Smooth muscle cell (in vitro differentiated cells): ENCODE data around the gene SPRY4. TPM values are rescaled to one million over a fixed set of nuclear protein-coding genes. Genes with fewer than 3 reads are reported as not detected.

Experiments
- DNase-seq: peaks from one replicate; lab custom pipeline; 2025; ENCODE audit not compliant: unreplicated experiment; lab: John Stamatoyannopoulos, UW
- H2AFZ ChIP-seq: fragments of 200-600 bp; sonication (generic); 2 replicates; pipeline ENCODE4 v1.6.0; 2016; ENCODE audit warnings: antibody characterized with exemption, low read depth, mild to moderate bottlenecking
- H3F3A ChIP-seq: fragments of 200-600 bp; sonication (generic); 2 replicates; pipeline ENCODE4 v1.6.0; 2017; ENCODE audit warnings: antibody characterized with exemption, low read depth
- H3K27ac ChIP-seq: fragments of 200-600 bp; sonication (generic); 2 replicates; pipeline ENCODE4 v1.5.1; 2016; ENCODE audit warnings: low read depth, mild to moderate bottlenecking
- H3K27me3 ChIP-seq: fragments of 200-600 bp; sonication (generic); 2 replicates; pipeline ENCODE4 v1.6.1; 2016; ENCODE audit warnings: low read depth, mild to moderate bottlenecking
- H3K36me3 ChIP-seq: fragments of 200-600 bp; sonication (generic); 2 replicates; pipeline ENCODE4 v1.5.1; 2016; ENCODE audit warnings: low read depth
- H3K4me1 ChIP-seq: fragments of 200-600 bp; sonication (generic); 2 replicates; pipeline ENCODE4 v1.5.1; 2016; ENCODE audit warnings: low read depth
- H3K4me2 ChIP-seq: fragments of 200-600 bp; sonication (generic); 2 replicates; pipeline ENCODE4 v1.6.0; 2016; ENCODE audit warnings: mild to moderate bottlenecking
- H3K4me3 ChIP-seq: fragments of 200-600 bp; sonication (generic); 2 replicates; pipeline ENCODE4 v1.5.1; 2016; ENCODE audit warnings: mild to moderate bottlenecking
- H3K79me2 ChIP-seq: fragments of 200-600 bp; sonication (generic); 2 replicates; pipeline ENCODE4 v1.6.0; 2016; ENCODE audit warnings: low read depth, mild to moderate bottlenecking
- H3K9ac ChIP-seq: fragments of 200-600 bp; sonication (generic); 2 replicates; pipeline ENCODE4 v1.6.0; 2016; ENCODE audit warnings: low read depth
- H3K9me3 ChIP-seq: fragments of 200-600 bp; sonication (generic); replicated peaks from 2 replicates; pipeline ENCODE4 v1.5.1; 2016; ENCODE audit warnings: low read depth
- H4K20me1 ChIP-seq: fragments of 200-600 bp; sonication (generic); 2 replicates; pipeline ENCODE4 v1.6.0; 2016; ENCODE audit warnings: low read depth
- WGBS: methylation state at CpG from one replicate; pipeline ENCODE4 v1.1.7; 2016; ENCODE audit warnings: low lambda C conversion rate; 5-methylcytosine and 5-hydroxymethylcytosine counted together
- polyA plus RNA-seq: library from polyadenylated mRNA; unstranded; fragments of >200 nt; fragmentation: Nextera tagmentation; extraction: Ambion mirVana; gene quantifications from 2 replicates; pipeline ENCODE4 v1.2.1, GENCODE V29; 2016
- total RNA-seq: library from RNA; depleted of rRNA; stranded (reverse); fragments of >200 nt; gene quantifications from 2 replicates; pipeline ENCODE4 v1.2.3, GENCODE V29; 2014
- TF ChIP-seq, protein P1 (sequence below): fragments of 200-600 bp; sonication (generic); IDR thresholded peaks from 2 replicates; pipeline ENCODE4 v1.5.1; 2017; ENCODE audit warnings: borderline replicate concordance, mild to moderate bottlenecking, antibody characterized with exemption; ENCODE audit not compliant: insufficient read depth, poor library complexity, severe bottlenecking

Gene SPRY4
- total and polyA plus RNA-seq, 2 experiments from 2014 or later: 49.3 to 74.2 TPM

DNA sequence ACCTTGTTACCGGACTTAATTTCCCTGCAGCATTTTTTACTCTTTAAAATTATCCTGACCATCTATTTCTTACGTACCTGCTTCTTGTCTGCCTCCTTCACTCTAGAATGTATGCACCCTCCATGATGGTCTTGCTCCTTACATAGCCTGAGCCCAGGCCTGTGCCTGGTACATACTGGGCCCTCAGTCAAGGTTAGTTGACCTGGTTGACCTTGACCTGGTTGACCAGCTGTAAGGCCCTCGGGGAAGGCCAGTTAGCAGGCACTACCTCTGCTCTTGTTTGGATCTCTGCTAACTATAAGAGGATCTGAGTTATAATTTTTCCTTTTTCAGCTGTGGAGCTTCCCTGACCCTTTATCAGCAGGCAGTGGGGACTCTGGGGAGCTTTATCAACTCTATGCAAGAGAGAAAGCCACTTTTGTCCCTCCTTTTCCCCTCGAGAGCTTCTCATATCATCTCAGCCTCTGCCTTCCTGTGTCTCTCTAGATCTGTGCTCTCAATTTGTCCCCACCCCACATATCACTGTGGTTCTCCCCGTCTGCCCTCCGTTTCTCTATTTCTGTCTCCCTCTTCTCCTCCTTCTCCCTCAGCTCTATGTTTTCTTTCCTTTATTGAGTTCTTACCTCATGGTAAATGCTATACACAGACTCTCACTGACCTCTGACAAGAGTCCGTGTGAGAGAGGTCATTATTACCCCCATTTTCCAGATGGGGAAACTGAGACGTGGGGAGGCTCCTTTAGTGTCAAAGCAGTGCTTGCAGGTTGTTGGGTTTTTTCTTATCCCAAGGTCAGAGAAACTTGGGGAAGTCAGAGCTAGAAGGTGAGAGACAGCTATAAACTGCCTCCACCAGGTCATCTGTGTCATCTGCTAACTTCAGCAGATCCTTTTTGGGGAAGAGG lies 28.6 kb downstream of the SPRY4 start:
- Histone ChIP-seq H3K27ac (peak overlapping the region; percentile 76), H3K4me3 (no peak overlapping the region), H3K27me3 (no peaks in the 10 kb centered on the region), H3K4me1 (peaks cover 10% of the 10 kb centered on the region), H3K9ac (no peak overlapping the region), H4K20me1 (peaks cover 9% of the 10 kb centered on the region), H3K36me3 (no peaks in the 10 kb centered on the region), H3K4me2 (peak overlapping the region; percentile 32), H3K9me3 (no peaks in the 10 kb centered on the region), H3K79me2 (peaks cover 33% of the 10 kb centered on the region), H3F3A (peaks cover 12% of the 10 kb centered on the region), H2AFZ (no peak overlapping the region)
- DNase-seq: no peak
- TF ChIP-seq, protein P1, sequence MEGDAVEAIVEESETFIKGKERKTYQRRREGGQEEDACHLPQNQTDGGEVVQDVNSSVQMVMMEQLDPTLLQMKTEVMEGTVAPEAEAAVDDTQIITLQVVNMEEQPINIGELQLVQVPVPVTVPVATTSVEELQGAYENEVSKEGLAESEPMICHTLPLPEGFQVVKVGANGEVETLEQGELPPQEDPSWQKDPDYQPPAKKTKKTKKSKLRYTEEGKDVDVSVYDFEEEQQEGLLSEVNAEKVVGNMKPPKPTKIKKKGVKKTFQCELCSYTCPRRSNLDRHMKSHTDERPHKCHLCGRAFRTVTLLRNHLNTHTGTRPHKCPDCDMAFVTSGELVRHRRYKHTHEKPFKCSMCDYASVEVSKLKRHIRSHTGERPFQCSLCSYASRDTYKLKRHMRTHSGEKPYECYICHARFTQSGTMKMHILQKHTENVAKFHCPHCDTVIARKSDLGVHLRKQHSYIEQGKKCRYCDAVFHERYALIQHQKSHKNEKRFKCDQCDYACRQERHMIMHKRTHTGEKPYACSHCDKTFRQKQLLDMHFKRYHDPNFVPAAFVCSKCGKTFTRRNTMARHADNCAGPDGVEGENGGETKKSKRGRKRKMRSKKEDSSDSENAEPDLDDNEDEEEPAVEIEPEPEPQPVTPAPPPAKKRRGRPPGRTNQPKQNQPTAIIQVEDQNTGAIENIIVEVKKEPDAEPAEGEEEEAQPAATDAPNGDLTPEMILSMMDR: no peak
- WGBS: 72% methylated on average over 8 of the region's 8 CpGs

DNA sequence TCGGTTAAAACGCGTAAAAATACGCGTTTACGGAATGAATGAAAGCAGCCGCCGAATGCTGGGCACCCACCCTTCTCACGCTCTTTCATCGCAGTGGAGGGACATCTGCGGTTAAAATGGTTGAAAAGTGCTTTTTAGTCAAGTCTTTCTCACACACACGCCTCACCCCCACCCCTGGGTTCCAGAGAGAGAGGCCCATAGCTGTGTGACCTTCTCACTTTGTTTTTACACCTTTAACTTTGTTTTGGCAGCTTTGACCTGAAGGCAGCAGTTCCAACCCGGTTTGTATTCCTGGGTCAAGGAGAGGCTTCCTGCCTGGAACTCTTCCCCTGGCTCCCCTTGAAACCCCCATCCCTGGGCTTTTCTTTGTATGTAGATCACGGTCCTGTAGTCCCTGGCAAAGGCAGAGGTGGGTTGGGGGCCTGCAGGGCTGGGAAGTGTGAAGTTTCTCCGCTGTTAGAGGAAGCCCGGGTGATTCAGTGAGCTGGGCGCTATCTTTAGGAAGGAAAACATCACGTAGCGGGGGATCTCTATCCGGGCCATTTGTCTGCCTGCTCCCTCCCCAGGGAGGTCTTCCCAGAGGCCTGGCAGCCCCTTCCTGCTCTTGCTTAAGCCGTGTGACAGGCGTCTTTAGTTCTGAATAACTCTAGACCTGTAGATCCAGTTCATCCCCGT lies 29.6 kb downstream of the SPRY4 start:
- Histone ChIP-seq H3K79me2 (peaks cover 23% of the 10 kb centered on the region), H3K4me1 (peaks cover 10% of the 10 kb centered on the region), H3K4me3 (no peak overlapping the region)

DNA sequence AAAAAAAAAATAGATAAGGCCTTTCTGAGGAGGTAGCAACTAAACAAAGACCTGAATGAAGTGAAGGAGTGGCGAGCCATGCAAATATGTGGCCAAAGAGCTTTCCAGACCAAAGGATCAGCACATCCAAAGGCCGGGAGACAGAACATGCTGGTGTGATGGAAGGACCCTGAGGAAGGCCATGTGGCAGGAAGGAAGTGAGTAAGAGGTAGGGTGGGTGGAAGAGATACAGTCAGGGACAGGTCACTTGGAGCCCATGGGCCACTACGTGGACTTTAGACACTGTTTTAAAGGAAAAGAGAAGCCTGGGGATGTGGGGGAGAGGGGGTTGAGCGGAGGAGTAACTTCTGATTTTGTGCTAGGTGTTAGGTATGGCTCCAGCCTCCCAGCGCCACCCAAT lies 31.3 kb downstream of the SPRY4 start:
- Histone ChIP-seq H2AFZ (no peak overlapping the region), H3K4me3 (no peak overlapping the region), H3K79me2 (peaks cover 11% of the 10 kb centered on the region), H3K27ac (no peak overlapping the region), H3K27me3 (no peaks in the 10 kb centered on the region), H3K4me2 (no peak overlapping the region), H3F3A (peaks cover 18% of the 10 kb centered on the region), H3K36me3 (no peaks in the 10 kb centered on the region), H4K20me1 (no peaks in the 10 kb centered on the region), H3K9ac (no peak overlapping the region), H3K9me3 (no peaks in the 10 kb centered on the region), H3K4me1 (peaks cover 10% of the 10 kb centered on the region)
- DNase-seq: no peak
- 59% methylated on average over 5 of the region's 5 CpGs for WGBS
- TF ChIP-seq, protein P1: no peak

More for the DNA sequence above, 29.6 kb downstream of the SPRY4 start:
- no peaks in the 10 kb centered on the region for H3K9me3 ChIP-seq
- peaks cover 12% of the 10 kb centered on the region for H3F3A ChIP-seq
- peak overlapping the region; percentile 76 for H3K27ac ChIP-seq
- no peak overlapping the region for H2AFZ ChIP-seq
- H3K4me2 ChIP-seq: peak overlapping the region; percentile 32
- H3K36me3 ChIP-seq: no peaks in the 10 kb centered on the region
- no peak for DNase-seq
- TF ChIP-seq, protein P1: no peak
- peaks cover 3% of the 10 kb centered on the region for H4K20me1 ChIP-seq
- no peaks in the 10 kb centered on the region for H3K27me3 ChIP-seq
- no peak overlapping the region for H3K9ac ChIP-seq
- 46% methylated on average over 23 of the region's 23 CpGs for WGBS
